H54 (cell line): Measurements from ENCODE around the gene CDH23.

Source experiments
- DNase-seq: peaks from one replicate; pipeline ENCODE4 v3.0.0; 2011; ENCODE audit warnings: low spot score, mixed read lengths; ENCODE audit not compliant: insufficient read length
- FAIRE-seq: peaks from 3 replicates; lab custom pipeline; 2011; peaks lifted over from hg19 to GRCh38; lab: Jason Lieb, UNC
- POLR2A ChIP-seq: IDR thresholded peaks from 2 replicates; pipeline ENCODE4 v1.6.1; 2011; ENCODE audit warnings: low read depth, mild to moderate bottlenecking, low read length

Gene CDH23

DNA sequence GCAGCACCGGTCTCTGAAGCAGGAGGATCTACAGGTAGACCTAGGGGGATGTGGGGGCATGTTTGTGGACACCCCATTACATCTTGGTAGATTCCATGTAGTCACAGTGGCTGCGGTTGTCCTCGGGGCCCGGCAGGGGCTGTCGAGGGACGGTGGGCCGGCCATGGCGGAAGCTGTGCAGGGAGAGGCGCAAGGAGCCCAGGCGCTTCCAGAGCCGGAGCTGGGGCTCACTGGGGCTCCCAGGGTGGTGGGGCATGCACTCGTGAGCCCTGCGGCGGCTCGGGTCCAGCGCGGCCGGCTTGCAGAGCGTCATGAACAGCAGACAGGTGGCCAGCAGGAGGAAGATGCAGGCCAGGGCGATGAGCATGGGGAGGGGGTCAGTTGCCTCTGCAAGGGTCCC is 319.1 kb downstream of the CDH23 start:
- FAIRE-seq (no peak), DNase-seq (no peak)
- TF ChIP-seq POLR2A, result no peak

DNA sequence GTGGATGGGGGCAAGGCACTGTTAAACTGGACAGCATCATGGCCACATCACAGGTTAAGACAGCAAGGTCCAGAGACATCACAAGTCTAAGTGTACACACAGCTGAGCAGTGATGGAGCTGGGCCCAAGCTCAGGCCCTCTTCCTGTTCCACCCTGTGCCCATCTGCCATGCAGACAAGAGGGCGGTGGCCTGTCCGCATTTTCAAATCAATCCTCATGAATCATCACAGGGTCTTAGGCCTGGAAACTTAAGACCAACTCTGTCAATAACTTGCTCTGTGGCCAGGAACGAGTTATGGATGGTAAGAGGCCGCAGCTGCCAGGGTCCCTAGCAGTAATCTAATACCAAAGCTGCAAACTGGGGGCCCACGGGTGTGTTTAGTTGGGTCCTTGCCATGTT is 319.7 kb downstream of the CDH23 start:
- TF ChIP-seq POLR2A, result no peak
- DNase-seq (no peak), FAIRE-seq (no peak)

DNA sequence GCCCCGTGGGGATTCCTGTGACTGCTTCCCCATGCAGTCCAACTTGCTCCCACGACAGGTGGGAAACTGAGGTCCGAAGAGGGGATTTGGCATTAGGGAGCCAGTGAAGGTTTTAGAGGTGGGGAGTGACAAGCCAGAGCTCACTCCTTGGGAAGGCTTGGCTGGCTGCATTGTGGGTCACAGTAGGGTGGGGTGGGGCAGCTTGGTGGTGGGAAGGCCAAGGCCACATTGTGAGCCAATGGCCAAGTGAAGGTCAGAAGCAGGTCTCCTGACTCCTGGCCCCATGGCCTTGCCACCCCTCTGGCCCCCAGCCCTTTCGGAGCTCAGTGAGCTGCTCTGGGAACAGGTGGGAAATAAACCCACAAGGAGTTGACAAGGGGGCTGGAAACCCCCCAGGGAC is 320.3 kb downstream of the CDH23 start:
- FAIRE-seq, result no peak
- no peak for DNase-seq
- TF ChIP-seq POLR2A, result no peak

DNA sequence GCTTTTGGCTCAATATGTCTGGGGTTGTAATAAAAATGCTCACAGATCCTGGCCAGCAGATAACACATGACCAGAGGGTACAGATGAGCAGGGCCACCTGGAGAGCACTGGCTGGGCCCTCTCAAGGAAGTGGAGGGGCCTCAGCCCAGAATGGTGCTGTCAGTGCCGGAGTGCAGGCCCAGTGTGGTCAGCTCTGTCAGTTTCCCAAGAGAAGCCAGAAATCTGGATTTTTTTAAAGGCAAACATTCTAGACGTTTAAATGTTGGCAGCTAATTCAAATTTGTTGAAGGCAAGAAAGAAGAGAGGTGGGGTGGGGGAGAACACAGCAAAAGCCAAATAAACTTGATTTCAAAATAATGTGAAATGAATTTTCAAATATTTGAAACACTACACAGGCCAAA is 320.8 kb downstream of the CDH23 start:
- TF ChIP-seq POLR2A, result no peak
- FAIRE-seq, result no peak
- DNase-seq, result no peak

DNA sequence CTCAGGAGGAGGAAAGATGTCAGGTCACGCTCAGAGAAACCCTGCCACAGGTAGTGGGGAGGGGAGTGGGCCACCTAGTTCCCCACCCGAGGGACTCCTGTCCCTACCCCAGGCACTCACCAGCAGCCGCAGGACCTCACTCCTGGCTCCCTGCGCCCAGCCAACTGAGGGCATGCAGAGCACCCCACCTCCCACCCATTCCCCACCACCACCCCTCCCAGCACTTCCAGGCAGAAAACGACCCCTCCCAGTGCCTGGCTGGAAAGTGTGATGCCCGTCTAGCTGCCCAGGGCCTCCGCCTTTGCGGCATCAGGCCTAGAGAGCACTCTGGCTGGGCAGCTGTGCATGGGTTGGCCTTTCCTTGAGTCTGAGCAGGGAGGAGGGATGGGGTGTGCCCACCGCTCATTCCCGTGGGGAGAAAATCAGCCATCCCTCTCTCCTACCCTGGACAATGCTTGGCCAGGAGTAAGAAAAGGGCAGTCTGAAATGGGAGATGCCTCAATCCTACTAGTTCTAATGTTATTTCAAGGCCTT is 321.5 kb downstream of the CDH23 start:
- FAIRE-seq (no peak), DNase-seq (no peak)
- TF ChIP-seq POLR2A, result no peak

DNA sequence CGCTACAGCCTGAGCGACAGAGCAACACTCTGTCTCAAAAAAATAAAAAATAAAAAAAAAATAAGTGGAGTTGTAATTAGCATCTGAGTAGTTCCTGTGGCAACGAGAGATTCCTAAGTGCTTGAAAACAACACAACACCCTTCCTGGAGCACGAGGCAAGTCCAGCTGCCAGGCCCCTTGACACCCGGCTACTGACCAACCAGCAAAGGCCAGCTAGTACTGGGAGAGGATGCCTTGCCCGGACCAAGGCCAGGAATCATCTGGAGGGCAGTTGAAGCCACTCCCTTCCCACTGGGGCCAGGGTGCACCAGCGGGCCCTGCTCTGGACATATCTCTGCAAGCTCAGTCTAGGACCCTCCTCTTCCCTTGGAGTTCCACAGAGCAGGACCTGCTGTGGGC is 322.3 kb downstream of the CDH23 start:
- DNase-seq, result no peak
- TF ChIP-seq POLR2A, result no peak
- no peak for FAIRE-seq

DNA sequence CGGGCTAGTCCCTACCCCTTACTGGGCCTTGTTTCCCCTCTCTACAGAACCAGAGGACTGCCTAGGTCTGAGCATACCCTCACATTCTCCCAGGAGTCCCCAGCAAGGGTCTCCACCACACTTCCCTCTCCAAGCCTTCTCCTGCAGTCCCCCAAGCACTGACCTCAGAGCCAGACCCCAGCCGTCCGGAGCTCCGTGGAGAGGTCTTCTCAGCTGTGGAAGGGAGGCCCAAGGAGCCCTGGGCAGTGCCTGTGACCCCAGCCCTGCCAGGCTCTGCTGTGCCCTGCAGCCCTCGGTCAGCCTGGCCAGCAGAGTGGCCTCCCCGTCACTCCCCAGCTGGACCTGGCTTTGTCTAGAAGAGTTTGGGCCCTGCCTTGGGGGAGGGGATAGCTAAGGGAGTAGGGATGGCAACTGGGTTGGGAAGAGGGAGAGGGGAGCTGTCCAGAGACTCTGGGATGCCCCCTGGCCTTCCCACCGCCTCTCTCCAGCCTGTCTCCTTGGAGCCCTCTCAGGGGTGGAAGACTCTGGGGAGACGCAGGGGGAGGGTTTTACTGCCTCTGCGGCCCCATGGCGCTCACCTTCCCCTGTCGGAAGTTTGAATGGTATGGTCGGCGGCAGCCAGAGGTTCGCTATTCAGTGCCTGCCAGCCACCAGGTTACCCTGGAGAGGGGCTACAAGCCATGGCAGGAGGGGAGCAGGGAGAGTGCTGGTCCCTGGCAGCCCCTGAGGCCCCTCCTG is 322.9 kb downstream of the CDH23 start, which contains the start of gene C10orf105:
Gene C10orf105, minus strand, starts transcription at position 315 of the 738 bp plus-strand sequence. CDS start 3,441 bp downstream, outside the sequence.
- DNase-seq (no peak), FAIRE-seq (no peak)
- no peak for TF ChIP-seq POLR2A

DNA sequence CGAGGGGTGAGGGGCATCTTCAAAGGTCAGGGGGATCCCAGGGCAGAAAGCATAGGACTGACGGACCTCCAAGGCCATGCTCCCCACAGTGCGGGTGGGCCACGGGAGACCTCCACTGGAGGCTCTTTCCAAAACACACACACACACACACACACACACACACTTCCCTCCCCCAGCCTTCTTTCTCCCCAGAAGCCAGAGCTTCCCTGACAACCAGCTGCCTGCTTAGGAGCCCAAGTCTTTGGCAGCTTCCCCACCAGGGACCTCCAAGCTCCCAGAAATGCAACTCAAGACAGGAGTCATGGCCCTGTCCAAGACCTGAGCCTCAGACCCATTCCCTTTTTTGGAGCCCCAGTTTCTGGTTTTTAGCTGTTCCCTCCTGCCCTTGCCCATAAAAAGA is 323.6 kb downstream of the CDH23 start:
- no peak for DNase-seq
- FAIRE-seq, result no peak
- no peak for TF ChIP-seq POLR2A

DNA sequence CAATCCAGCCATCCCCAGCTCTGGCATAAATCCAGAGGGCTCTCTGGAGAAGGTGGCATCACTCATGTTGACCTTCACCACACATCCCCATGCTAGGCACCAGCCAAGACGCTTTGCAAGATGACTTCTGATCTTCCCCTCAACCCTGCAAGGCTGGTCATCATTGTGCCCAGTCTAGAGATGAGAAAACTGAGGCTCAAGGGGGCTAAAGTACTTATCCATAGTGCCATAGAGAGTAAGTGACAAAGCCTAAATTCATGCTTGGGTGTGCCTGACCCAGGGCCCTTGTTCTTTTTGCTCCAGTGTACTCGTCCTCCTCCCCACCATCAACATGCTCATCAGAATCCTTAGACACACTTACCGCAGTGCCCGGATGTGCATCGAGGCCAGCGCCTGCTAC is 324.6 kb downstream of the CDH23 start:
- DNase-seq, result no peak
- no peak for FAIRE-seq
- no peak for TF ChIP-seq POLR2A

DNA sequence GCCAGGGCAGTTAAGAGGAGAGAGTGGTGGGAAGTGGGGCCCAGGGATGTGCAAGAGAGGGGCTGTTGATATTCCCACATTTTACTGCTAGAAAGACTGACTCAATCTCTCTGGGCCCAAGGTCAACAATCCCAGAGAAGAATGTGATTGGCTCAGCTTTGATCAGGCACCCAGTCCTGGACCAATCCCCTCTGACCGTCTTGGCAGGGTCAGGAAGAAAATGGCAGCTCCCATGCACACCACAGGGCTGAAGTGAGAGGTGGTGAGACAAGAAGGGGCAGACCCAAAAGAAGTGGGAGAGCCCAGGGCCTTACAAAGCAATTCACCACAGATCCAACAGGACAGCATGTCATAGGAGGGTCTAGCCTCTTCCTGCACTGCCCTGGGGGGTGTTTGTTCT is 326.1 kb downstream of the CDH23 start:
- no peak for DNase-seq
- TF ChIP-seq POLR2A, result no peak
- FAIRE-seq, result no peak

DNA sequence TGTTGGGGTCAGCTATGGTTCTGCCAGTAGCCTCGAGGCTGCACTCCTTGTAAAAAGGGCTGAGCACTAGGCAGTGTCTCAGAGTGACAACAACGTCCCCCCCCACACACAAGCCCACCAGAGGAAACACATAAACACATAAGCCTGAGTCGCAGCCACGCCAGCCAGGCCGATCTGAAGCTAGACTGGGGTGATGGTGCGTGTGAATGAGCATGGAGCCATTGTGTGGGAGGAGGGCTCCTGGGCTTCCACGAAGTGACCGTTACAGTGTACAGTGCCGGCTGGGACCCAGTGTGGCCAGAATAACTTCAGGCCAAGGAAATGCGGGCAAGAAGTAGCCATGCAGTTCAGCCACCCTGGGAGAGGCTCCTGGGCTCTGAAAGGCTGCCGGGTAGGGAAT is 326.6 kb downstream of the CDH23 start:
- DNase-seq (no peak), FAIRE-seq (no peak)
- TF ChIP-seq POLR2A, result no peak

DNA sequence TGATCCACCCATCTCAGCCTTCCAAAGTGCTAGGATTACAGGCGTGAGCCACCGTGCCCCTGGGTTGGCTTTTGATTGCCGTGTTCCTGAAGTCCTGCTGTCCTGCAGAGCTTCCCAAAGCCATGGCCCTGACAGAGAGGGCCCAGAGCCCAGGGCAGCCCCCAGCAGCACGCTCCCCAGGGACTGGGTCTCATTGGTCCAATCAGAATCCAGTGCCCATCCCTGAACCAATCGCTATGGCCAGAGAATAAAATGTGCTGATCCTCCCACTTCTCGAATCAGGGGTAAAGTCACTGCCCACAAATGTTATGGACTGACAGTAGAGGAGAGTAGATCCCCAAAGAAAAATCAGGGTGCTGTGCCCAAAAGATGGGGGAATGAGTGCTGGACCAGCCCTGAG is 327.8 kb downstream of the CDH23 start:
- FAIRE-seq, result no peak
- DNase-seq, result no peak
- no peak for TF ChIP-seq POLR2A

DNA sequence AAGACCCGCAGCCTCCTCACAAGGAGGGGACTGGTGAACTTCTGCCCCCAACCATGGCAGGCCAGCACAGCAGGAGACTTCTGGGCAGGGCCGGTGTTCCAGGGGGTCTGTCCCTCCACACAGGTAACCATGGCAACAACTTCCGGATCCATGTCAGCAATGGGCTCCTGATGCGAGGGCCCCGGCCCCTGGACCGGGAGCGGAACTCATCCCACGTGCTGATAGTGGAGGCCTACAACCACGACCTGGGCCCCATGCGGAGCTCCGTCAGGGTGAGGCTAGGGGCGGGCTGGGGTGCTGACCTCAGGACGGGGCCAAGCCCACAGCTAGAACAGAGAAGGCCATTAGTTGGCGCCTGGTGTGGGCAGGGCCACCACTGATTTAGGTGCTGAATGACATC is 328.5 kb downstream of the CDH23 start:
- TF ChIP-seq POLR2A, result no peak
- no peak for DNase-seq
- FAIRE-seq, result no peak

DNA sequence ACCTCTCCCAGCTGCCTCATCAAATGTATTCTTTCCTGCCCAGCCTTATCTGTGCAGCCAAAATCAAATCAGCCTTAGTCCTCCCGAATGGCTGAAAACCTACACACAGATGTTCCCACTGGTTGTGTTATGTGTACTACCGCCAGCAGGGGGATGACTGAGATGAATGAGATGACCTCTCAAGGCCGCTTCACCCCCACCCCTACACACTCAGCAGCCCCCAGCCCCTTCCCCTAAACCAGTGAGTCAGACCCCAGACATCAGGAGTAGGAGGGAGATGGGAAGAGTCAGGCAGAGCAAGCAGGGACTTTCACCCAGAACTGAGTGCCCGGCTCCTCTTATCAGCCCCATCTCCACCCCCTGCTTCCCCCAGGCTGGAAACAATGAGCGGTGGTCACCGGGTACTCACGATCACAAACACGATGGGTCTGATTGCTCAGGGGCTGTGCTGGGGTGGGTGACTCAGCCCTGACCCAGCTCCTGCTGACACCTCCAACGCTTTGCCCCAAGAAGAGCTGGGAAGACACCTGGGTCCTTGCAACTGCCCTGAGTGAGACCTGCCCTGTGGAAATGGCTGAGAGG is 329.4 kb downstream of the CDH23 start:
- FAIRE-seq (no peak), DNase-seq (peak; percentile 61)

More for the DNA sequence above, 329.4 kb downstream of the CDH23 start:
- no peak for TF ChIP-seq POLR2A
